Stimulated activated naive B cell treated with anti-CD40 and anti-IgM and Interleukin-4, amounts not matched to agents 10 μg/mL and 1 μg/mL and 100 μg/mL, for 72 hours (primary cell): ENCODE data around the gene CASP7.

Experiments
- ATAC-seq, 2 donors: fragments of 150-1000 bp; cut with Tn5 transposase; replicated peaks; 2 replicates each; pipeline ENCODE4 v1.10.0; 2021; ENCODE audit warnings: moderate library complexity in 1 of 2
- DNase-seq: peaks from one replicate; pipeline ENCODE4 v3.0.0; 2021
- H3K27ac Mint-ChIP-seq: one replicate; pipeline ENCODE4 v1.8.0; 2022; ENCODE audit warnings: mild to moderate bottlenecking, mixed read lengths
- H3K27me3 Mint-ChIP-seq, 2 donors: one replicate each; pipeline ENCODE4 v1.8.0; 2022; ENCODE audit warnings: mixed read lengths in 2 of 2
- H3K36me3 Mint-ChIP-seq, 2 donors: one replicate each; pipeline ENCODE4 v1.8.0; 2022; ENCODE audit warnings: mixed read lengths in 2 of 2, mild to moderate bottlenecking in 1 of 2
- H3K4me1 Mint-ChIP-seq, 2 donors: one replicate each; pipeline ENCODE4 v1.8.0; 2022; ENCODE audit warnings: mixed read lengths in 2 of 2, mild to moderate bottlenecking in 1 of 2
- H3K4me3 Mint-ChIP-seq, 2 donors: one replicate each; pipeline ENCODE4 v1.8.0; 2022; ENCODE audit warnings: mild to moderate bottlenecking in 2 of 2, mixed read lengths in 2 of 2, moderate library complexity in 1 of 2
- H3K9me3 Mint-ChIP-seq, 2 donors: one replicate each; pipeline ENCODE4 v1.8.0; 2022; ENCODE audit warnings: mixed read lengths in 2 of 2, mild to moderate bottlenecking in 1 of 2

CASP7 gene

GRCh38 chr10:113712024-113712423, 32.3 kb downstream of the CASP7 start:
- Mint-ChIP-seq H3K4me3 (no peak overlapping the region), H3K27me3 (no peaks in the 10 kb centered on the region), H3K36me3 (peaks cover 38 to 59% of the 10 kb centered on the region in 2 donors), H3K27ac (no peak overlapping the region), H3K9me3 (peaks cover 0 to 4% of the 10 kb centered on the region in 2 donors), H3K4me1 (peaks cover 23 to 52% of the 10 kb centered on the region in 2 donors)
- ATAC-seq (no peak), DNase-seq (no peak)

GRCh38 chr10:113712755-113713639, 33.3 kb downstream of the CASP7 start:
- H3K4me3 Mint-ChIP-seq: no peak overlapping the region
- DNase-seq: no peak
- no peaks in the 10 kb centered on the region for H3K27me3 Mint-ChIP-seq
- no peak for ATAC-seq
- H3K36me3 Mint-ChIP-seq: peaks cover 37 to 62% of the 10 kb centered on the region in 2 donors
- peak overlapping the region; percentile 1 for H3K27ac Mint-ChIP-seq
- H3K4me1 Mint-ChIP-seq: peaks cover 21 to 49% of the 10 kb centered on the region in 2 donors
- peaks cover 0 to 4% of the 10 kb centered on the region in 2 donors for H3K9me3 Mint-ChIP-seq

- Mint-ChIP-seq H3K4me1 (peaks cover 18 to 49% of the 10 kb centered on the region in 2 donors), H3K9me3 (peaks cover 0 to 4% of the 10 kb centered on the region in 2 donors), H3K27me3 (no peaks in the 10 kb centered on the region), H3K36me3 (peaks cover 40 to 61% of the 10 kb centered on the region in 2 donors), H3K27ac (no peak overlapping the region), H3K4me3 (no peak overlapping the region)
- ATAC-seq (no peak), DNase-seq (no peak)
Observed at GRCh38 chr10:113713640-113713982, 33.9 kb downstream of the CASP7 start.

GRCh38 chr10:113716109-113716910, 36.6 kb downstream of the CASP7 start:
- H3K36me3 Mint-ChIP-seq: peaks cover 58 to 67% of the 10 kb centered on the region in 2 donors

GRCh38 chr10:113718969-113719822, 39.5 kb downstream of the CASP7 start:
- DNase-seq: no peak
- H3K4me1 Mint-ChIP-seq: peaks cover 17 to 36% of the 10 kb centered on the region in 2 donors
- peak in 1 of 2 donors; percentile 59 for ATAC-seq
- H3K27me3 Mint-ChIP-seq: no peaks in the 10 kb centered on the region
- peaks cover 0 to 4% of the 10 kb centered on the region in 2 donors for H3K9me3 Mint-ChIP-seq
- peaks cover 57 to 66% of the 10 kb centered on the region in 2 donors for H3K36me3 Mint-ChIP-seq
- H3K27ac Mint-ChIP-seq: peak overlapping the region; percentile 25
- H3K4me3 Mint-ChIP-seq: peak overlapping the region in 1 of 2 donors; percentile 57

More at GRCh38 chr10:113716109-113716910, 36.6 kb downstream of the CASP7 start:
- Mint-ChIP-seq H3K9me3 (peaks cover 0 to 4% of the 10 kb centered on the region in 2 donors), H3K27ac (peak overlapping the region; percentile 2), H3K27me3 (no peaks in the 10 kb centered on the region), H3K4me3 (peak overlapping the region in 1 of 2 donors; percentile 49), H3K4me1 (peaks cover 19 to 52% of the 10 kb centered on the region in 2 donors)
- ATAC-seq: peak; percentile 54 to 62
- no peak for DNase-seq

GRCh38 chr10:113720386-113720785, 40.7 kb downstream of the CASP7 start:
- Mint-ChIP-seq H3K4me1 (peaks cover 14 to 30% of the 10 kb centered on the region in 2 donors), H3K9me3 (peaks cover 0 to 4% of the 10 kb centered on the region in 2 donors), H3K4me3 (no peak overlapping the region), H3K36me3 (peaks cover 55 to 68% of the 10 kb centered on the region in 2 donors), H3K27ac (no peak overlapping the region), H3K27me3 (no peaks in the 10 kb centered on the region)
- no peak for ATAC-seq
- no peak for DNase-seq

- no peak overlapping the region for H3K4me3 Mint-ChIP-seq
Observed at GRCh38 chr10:113732160-113732881, 52.6 kb downstream of the CASP7 start.

GRCh38 chr10:113732966-113733365, 53.3 kb downstream of the CASP7 start:
- Mint-ChIP-seq H3K36me3 (peaks cover 32 to 40% of the 10 kb centered on the region in 2 donors), H3K4me1 (no peaks in the 10 kb centered on the region), H3K9me3 (no peaks in the 10 kb centered on the region), H3K27me3 (no peaks in the 10 kb centered on the region), H3K4me3 (no peak overlapping the region), H3K27ac (no peak overlapping the region)
- no peak for ATAC-seq
- DNase-seq: no peak

More at GRCh38 chr10:113732160-113732881, 52.6 kb downstream of the CASP7 start:
- H3K27ac Mint-ChIP-seq: no peak overlapping the region
- H3K36me3 Mint-ChIP-seq: peaks cover 37 to 44% of the 10 kb centered on the region in 2 donors
- H3K4me1 Mint-ChIP-seq: no peaks in the 10 kb centered on the region
- no peaks in the 10 kb centered on the region for H3K9me3 Mint-ChIP-seq
- DNase-seq (no peak), ATAC-seq (no peak)
- H3K27me3 Mint-ChIP-seq: no peaks in the 10 kb centered on the region

- H3K36me3 Mint-ChIP-seq: peaks cover 27 to 33% of the 10 kb centered on the region in 2 donors
- no peaks in the 10 kb centered on the region for H3K4me1 Mint-ChIP-seq
- DNase-seq (no peak), ATAC-seq (no peak)
- no peaks in the 10 kb centered on the region for H3K27me3 Mint-ChIP-seq
- no peaks in the 10 kb centered on the region for H3K9me3 Mint-ChIP-seq
- no peak overlapping the region for H3K27ac Mint-ChIP-seq
- H3K4me3 Mint-ChIP-seq: no peak overlapping the region
Observed at GRCh38 chr10:113733635-113734034, 53.9 kb downstream of the CASP7 start.

GRCh38 chr10:113735913-113736312, 56.2 kb downstream of the CASP7 start:
- peaks cover 15 to 20% of the 10 kb centered on the region in 2 donors for H3K36me3 Mint-ChIP-seq
- ATAC-seq: peak in 1 of 2 donors; percentile 38
- no peaks in the 10 kb centered on the region for H3K27me3 Mint-ChIP-seq
- no peak for DNase-seq
- no peak overlapping the region for H3K27ac Mint-ChIP-seq
- no peaks in the 10 kb centered on the region for H3K9me3 Mint-ChIP-seq
- no peak overlapping the region for H3K4me3 Mint-ChIP-seq
- no peaks in the 10 kb centered on the region for H3K4me1 Mint-ChIP-seq

GRCh38 chr10:113736576-113736975, 56.9 kb downstream of the CASP7 start:
- Mint-ChIP-seq H3K9me3 (no peaks in the 10 kb centered on the region), H3K36me3 (peaks cover 11 to 19% of the 10 kb centered on the region in 2 donors), H3K4me1 (no peaks in the 10 kb centered on the region), H3K4me3 (no peak overlapping the region), H3K27ac (no peak overlapping the region), H3K27me3 (no peaks in the 10 kb centered on the region)
- ATAC-seq: no peak
- no peak for DNase-seq

GRCh38 chr10:113739031-113739430, 59.3 kb downstream of the CASP7 start:
- H3K9me3 Mint-ChIP-seq: peaks cover under 1 to 2% of the 10 kb centered on the region in 2 donors
- H3K36me3 Mint-ChIP-seq: peaks cover 3 to 11% of the 10 kb centered on the region in 2 donors
- DNase-seq (no peak), ATAC-seq (no peak)
- no peak overlapping the region for H3K4me3 Mint-ChIP-seq
- H3K27ac Mint-ChIP-seq: no peak overlapping the region
- peaks cover 0 to 6% of the 10 kb centered on the region in 2 donors for H3K27me3 Mint-ChIP-seq
- no peaks in the 10 kb centered on the region for H3K4me1 Mint-ChIP-seq

- peaks cover 0 to 9% of the 10 kb centered on the region in 2 donors for H3K36me3 Mint-ChIP-seq
- no peak overlapping the region for H3K4me3 Mint-ChIP-seq
- ATAC-seq: no peak
- peaks cover 0 to 11% of the 10 kb centered on the region in 2 donors for H3K27me3 Mint-ChIP-seq
- no peaks in the 10 kb centered on the region for H3K4me1 Mint-ChIP-seq
- no peak overlapping the region for H3K27ac Mint-ChIP-seq
- no peak for DNase-seq
- peaks cover 3 to 4% of the 10 kb centered on the region in 2 donors for H3K9me3 Mint-ChIP-seq
Observed at GRCh38 chr10:113739577-113739976, 59.9 kb downstream of the CASP7 start.
